ENCODE measurements around the gene SSH2. TPM values are rescaled to one million over a fixed set of nuclear protein-coding genes. Genes with fewer than 3 reads are reported as not detected.

Gene SSH2
- total RNA-seq, 1 experiment from 2014 or later: 14.6 TPM

DNA sequence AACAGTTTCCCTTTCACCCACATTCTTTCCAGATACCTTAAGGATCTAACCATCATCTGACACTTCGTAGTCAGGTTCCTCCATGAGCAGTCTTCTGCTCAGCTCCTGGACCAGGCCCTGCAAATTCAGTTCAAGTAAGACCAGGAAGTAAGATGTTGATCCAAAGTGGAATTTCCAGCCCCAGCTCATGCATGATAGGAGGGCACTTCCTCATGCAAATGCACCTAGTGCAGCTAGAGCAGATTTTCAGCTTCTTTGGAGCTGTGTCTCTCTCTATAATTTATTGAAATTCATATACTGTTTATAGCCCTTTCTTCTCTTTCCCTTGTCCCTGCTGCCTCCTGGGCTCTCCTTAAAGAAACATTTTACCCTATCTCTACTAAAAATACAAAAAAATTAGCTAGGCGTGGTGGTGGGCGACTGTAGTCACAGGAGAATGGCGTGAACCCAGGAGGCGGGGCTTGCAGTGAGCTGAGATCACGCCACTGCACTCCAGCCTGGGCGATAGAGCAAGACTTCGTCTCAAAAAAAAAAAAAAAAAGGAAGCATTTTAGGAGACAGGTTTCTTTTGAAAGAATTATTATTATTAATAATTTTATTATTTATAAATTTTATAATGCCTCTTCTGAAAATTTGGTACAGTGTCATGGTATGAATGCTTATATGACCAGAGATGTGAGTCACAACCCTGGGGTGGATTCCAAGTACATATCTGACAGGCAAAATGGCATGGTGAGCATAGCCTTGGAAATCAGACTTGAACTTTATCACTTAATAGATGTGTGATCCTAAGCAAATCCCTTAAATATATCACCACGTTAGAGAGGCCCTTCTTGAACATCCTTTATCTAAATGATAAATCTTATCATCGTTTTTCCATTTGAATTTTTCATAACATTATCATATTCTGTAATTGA, 94.3 kb downstream of the SSH2 start:
- Mint-ChIP-seq H3K4me3 (no peak overlapping the region), H3K27me3 (ENCODE audit: low read depth) (no peaks in the 10 kb centered on the region), H3K9me3 (no peaks in the 10 kb centered on the region), H3K36me3 (ENCODE audit: insufficient read depth in 1 of 3, low read depth in 3 of 3) (no peaks in the 10 kb centered on the region), H3K27ac (peak overlapping the region in 1 of 3 experiments; percentile 48; a peak in 3 of 7 replicates), H3K4me1 (peaks cover 6 to 7% of the 10 kb centered on the region in 2 experiments)
- Histone ChIP-seq H2BK120ac (ENCODE audit: low read depth, low read length, poor library complexity, severe bottlenecking) (no peak overlapping the region), H4K5ac (ENCODE audit: insufficient read length, low read depth, low read length) (no peak overlapping the region), H3K9me3 (ENCODE audit: control insufficient read depth, low read depth, low read length) (no peaks in the 10 kb centered on the region), H4K20me1 (ENCODE audit: control insufficient read depth, insufficient read depth, insufficient read length) (no peaks in the 10 kb centered on the region), H3K4me2 (ENCODE audit: insufficient read depth, insufficient read length, low read length) (no peak overlapping the region), H3K79me1 (ENCODE audit: insufficient read depth, low read depth, low read length, poor library complexity, severe bottlenecking) (no peaks in the 10 kb centered on the region), H3K14ac (ENCODE audit: insufficient read depth, low read length) (no peak overlapping the region), H2AK5ac (ENCODE audit: insufficient read length, low read length) (no peak overlapping the region), H3K27me3 (ENCODE audit: insufficient read depth, low read length) (no peaks in the 10 kb centered on the region), H4K8ac (replicated peaks; ENCODE audit: insufficient read length, low read depth, low read length) (no peak overlapping the region), H3K23ac (ENCODE audit: insufficient read length, low read depth, low read length) (no peak overlapping the region), H2BK20ac (ENCODE audit: low read depth, low read length, poor library complexity, severe bottlenecking) (no peak overlapping the region), H3K9ac (ENCODE audit: extremely low read depth, insufficient read length, low read length) (no peak overlapping the region), H2BK15ac (ENCODE audit: low read depth, low read length) (no peak overlapping the region), H3K23me2 (ENCODE audit: insufficient read length, low read depth, low read length, poor library complexity, severe bottlenecking) (no peaks in the 10 kb centered on the region), H2AFZ (ENCODE audit: low read length) (no peak overlapping the region), H3K18ac (ENCODE audit: insufficient read length, low read depth, low read length) (no peak overlapping the region), H3T11ph (ENCODE audit: low read length) (no peak overlapping the region), H3K27ac (ENCODE audit: insufficient read length, low read depth, low read length) (no peak overlapping the region), H4K91ac (ENCODE audit: insufficient read length, low read depth, low read length) (no peak overlapping the region), H3K56ac (ENCODE audit: insufficient read length, low read depth, low read length) (no peak overlapping the region), H2BK12ac (ENCODE audit: insufficient read length, low read depth, low read length) (no peak overlapping the region), H2BK5ac (ENCODE audit: insufficient read length, low read length) (no peak overlapping the region), H3K4ac (ENCODE audit: low read depth, low read length) (no peak overlapping the region), H3K79me2 (ENCODE audit: insufficient read depth, low read length) (no peaks in the 10 kb centered on the region), H3K4me1 (ENCODE audit: insufficient read depth, low read length) (peaks cover 3% of the 10 kb centered on the region; the same call in 1 of the 2 replicates)
- no peak for DNase-seq
- WGBS (ENCODE audit: extremely low coverage, insufficient read length, low lambda C conversion rate): no CpG with 5 or more reads among the region's 10 CpGs
- TF ChIP-seq, protein P1, sequence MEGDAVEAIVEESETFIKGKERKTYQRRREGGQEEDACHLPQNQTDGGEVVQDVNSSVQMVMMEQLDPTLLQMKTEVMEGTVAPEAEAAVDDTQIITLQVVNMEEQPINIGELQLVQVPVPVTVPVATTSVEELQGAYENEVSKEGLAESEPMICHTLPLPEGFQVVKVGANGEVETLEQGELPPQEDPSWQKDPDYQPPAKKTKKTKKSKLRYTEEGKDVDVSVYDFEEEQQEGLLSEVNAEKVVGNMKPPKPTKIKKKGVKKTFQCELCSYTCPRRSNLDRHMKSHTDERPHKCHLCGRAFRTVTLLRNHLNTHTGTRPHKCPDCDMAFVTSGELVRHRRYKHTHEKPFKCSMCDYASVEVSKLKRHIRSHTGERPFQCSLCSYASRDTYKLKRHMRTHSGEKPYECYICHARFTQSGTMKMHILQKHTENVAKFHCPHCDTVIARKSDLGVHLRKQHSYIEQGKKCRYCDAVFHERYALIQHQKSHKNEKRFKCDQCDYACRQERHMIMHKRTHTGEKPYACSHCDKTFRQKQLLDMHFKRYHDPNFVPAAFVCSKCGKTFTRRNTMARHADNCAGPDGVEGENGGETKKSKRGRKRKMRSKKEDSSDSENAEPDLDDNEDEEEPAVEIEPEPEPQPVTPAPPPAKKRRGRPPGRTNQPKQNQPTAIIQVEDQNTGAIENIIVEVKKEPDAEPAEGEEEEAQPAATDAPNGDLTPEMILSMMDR (conservative IDR thresholded peaks at IDR 0.05): no peak

Measured in H9 (cell line).